ENCODE results near the gene LENG9.

- TF ChIP-seq EZH2 (IDR thresholded peaks at IDR 0.05; ENCODE audit: borderline replicate concordance, low read length), result no peak
- TF ChIP-seq CTCF (conservative IDR thresholded peaks at IDR 0.05 in 1 of 2, IDR thresholded peaks at IDR 0.05 in 1 of 2; ENCODE audit: extremely low read depth in 1 of 2, insufficient read depth in 1 of 2, low read depth in 1 of 2, low read length in 2 of 2), result no peak
Measured at GRCh38 chr19:54412877-54413276, 50.7 kb downstream of the LENG9 start.

Measured in mammary epithelial cell (primary cell).